DND-41 (cell line): ENCODE results near the gene STEAP3.

ENCODE experiments used
- CTCF ChIP-seq: IDR thresholded peaks from 2 replicates; pipeline ENCODE4 v1.5.1; 2012; ENCODE audit warnings: borderline replicate concordance, low read length, moderate library complexity, mild to moderate bottlenecking; ENCODE audit not compliant: poor library complexity, severe bottlenecking; ENCODE audit errors: extremely low read depth
- EZH2 ChIP-seq: IDR thresholded peaks from 3 replicates; pipeline ENCODE4 v1.6.1; 2012; ENCODE audit warnings: borderline replicate concordance, low read depth, mild to moderate bottlenecking, moderate library complexity, low read length, inconsistent platforms; ENCODE audit not compliant: severe bottlenecking

- TF ChIP-seq CTCF (no peak), EZH2 (no peak)
Measured at GRCh38 chr2:119295688-119296375, 72.2 kb downstream of the STEAP3 start.
